ENCODE data around the gene CPD. TPM values are rescaled to one million over a fixed set of nuclear protein-coding genes. Genes with fewer than 3 reads are reported as not detected.

The CPD gene
- total and polyA plus RNA-seq, 2 of the 13 experiments (the other 11 are each of a cell fraction or from before 2014, with no cell fraction given): 46.1 to 72.3 TPM

- TF ChIP-seq ZNF609 (CRISPR knock-in tag; IDR thresholded peaks at IDR 0.05; ENCODE audit: borderline replicate concordance): peak; percentile 60; the same call in 1 of the 2 replicates
- no peak for TF ChIP-seq ZNF552 (CRISPR knock-in tag; IDR thresholded peaks at IDR 0.05; ENCODE audit: borderline replicate concordance)
- TF ChIP-seq ZSCAN22 (CRISPR knock-in tag; IDR thresholded peaks at IDR 0.05): no peak
- peak; percentile 45; the same call in 1 of the 2 replicates for TF ChIP-seq TARDBP (CRISPR knock-in tag; IDR thresholded peaks at IDR 0.05)
- peak; percentile 87 for TF ChIP-seq DRAP1 (CRISPR knock-in tag; IDR thresholded peaks at IDR 0.05)
- no peak for TF ChIP-seq ZNF569 (CRISPR knock-in tag; IDR thresholded peaks at IDR 0.05; ENCODE audit: borderline replicate concordance)
- no peak for TF ChIP-seq CBX1 (IDR thresholded peaks at IDR 0.05; ENCODE audit: low read depth)
- no peak for TF ChIP-seq CSRNP1 (CRISPR knock-in tag; IDR thresholded peaks at IDR 0.05)
- 0 out of 2 replicates have a peak, but pooled peaks have one; percentile 41 for TF ChIP-seq ZBTB3 (CRISPR knock-in tag; IDR thresholded peaks at IDR 0.05; ENCODE audit: borderline replicate concordance, low read depth)
- no peak for TF ChIP-seq ZNF143 (CRISPR knock-in tag; IDR thresholded peaks at IDR 0.05)
- TF ChIP-seq ZNF549 (CRISPR knock-in tag; IDR thresholded peaks at IDR 0.05): no peak
- TF ChIP-seq ZNF367 (CRISPR knock-in tag; IDR thresholded peaks at IDR 0.05; ENCODE audit: borderline replicate concordance): no peak
- no peak for TF ChIP-seq REL (CRISPR knock-in tag; conservative IDR thresholded peaks at IDR 0.05)
- TF ChIP-seq ARNTL (CRISPR knock-in tag; IDR thresholded peaks at IDR 0.05): peak; percentile 47; the same call in 1 of the 2 replicates
- TF ChIP-seq GATAD2A (CRISPR knock-in tag; IDR thresholded peaks at IDR 0.05): peak; percentile 74
- no peak for TF ChIP-seq RFXANK (CRISPR knock-in tag; IDR thresholded peaks at IDR 0.05)
- TF ChIP-seq SAP130 (CRISPR knock-in tag; IDR thresholded peaks at IDR 0.05; ENCODE audit: low read depth): peak; percentile 87
- TF ChIP-seq ZNF33B (CRISPR knock-in tag; IDR thresholded peaks at IDR 0.05): 0 out of 2 replicates have a peak, but pooled peaks have one; percentile 35
- no peak for TF ChIP-seq NCOA5 (CRISPR knock-in tag; IDR thresholded peaks at IDR 0.05)
- no peak for TF ChIP-seq CEBPB (IDR thresholded peaks at IDR 0.05; ENCODE audit: borderline replicate concordance, low read depth, low read length)
- peak; percentile 32; the same call in 1 of the 2 replicates for TF ChIP-seq CTCF (CRISPR knock-in tag; IDR thresholded peaks at IDR 0.05)
- TF ChIP-seq PTBP1 (IDR thresholded peaks at IDR 0.05; ENCODE audit: low read depth, low read length, poor library complexity, severe bottlenecking): no peak
- 0 out of 2 replicates have a peak, but pooled peaks have one; percentile 29 for TF ChIP-seq SRY (CRISPR knock-in tag; IDR thresholded peaks at IDR 0.05)
Observed at GRCh38 chr17:30337393-30337999, 41.2 kb upstream of the CPD start (continued).
